Measurements from ENCODE around the gene BEST2.

GRCh38 chr19:12764698-12765097, 13.1 kb downstream of the BEST2 start:
- TF ChIP-seq CTCF (conservative IDR thresholded peaks at IDR 0.05; ENCODE audit: low read length) (no peak), EZH2phosphoT487 (IDR thresholded peaks at IDR 0.05; ENCODE audit: borderline replicate concordance) (no peak)

All from Loucy (cell line).